Astrocyte (in vitro differentiated cells and primary cell): ENCODE data around the gene SPRED1.

Experiments
- CTCF ChIP-seq: IDR thresholded peaks from 2 replicates; pipeline ENCODE4 v1.5.1; 2011; ENCODE audit warnings: low read depth, mild to moderate bottlenecking, inconsistent platforms, low read length, moderate library complexity; ENCODE audit not compliant: insufficient read depth
- EZH2 ChIP-seq: IDR thresholded peaks from 2 replicates; pipeline ENCODE4 v1.6.1; 2012; ENCODE audit warnings: mild to moderate bottlenecking, low read length, inconsistent platforms; ENCODE audit not compliant: insufficient read depth

DNA sequence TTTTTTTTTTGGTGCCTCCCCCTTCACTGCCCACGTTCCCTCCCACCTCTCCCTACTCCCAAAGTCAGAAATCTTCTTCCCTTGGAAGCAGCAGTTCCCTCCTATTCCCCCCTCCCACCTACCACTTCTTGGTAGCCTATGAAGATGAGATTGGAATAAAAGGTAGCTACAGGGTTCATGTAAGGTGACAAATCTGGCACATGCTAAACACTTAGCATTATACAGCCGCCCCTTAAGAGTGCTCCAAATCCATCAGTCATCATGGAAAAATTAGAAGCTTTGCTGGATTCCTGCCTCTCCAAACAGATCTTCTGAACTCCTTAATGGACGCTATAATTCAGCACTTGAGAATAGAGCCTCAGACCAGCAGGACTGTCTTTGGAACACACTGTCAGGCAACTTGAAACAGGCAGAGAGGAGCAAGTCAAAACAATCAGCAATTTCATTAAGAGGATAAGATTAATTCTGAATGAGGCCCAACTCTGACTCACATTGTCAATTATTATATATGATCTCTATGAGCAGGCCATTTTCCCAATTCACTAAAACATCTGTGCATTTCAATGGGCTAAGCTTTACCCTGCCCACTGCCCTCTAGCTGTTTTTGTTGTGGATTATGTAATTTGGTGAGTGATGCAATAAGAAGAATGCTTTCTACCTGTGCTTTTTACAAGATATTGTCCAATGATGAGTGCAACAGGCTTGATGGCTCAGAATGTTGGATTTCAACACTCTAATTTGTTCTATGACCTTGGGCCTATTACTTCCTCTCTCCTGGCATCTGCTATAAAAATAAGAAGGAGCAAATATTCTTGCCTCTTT, 34.6 kb upstream of the SPRED1 start:
- TF ChIP-seq CTCF (no peak), EZH2 (no peak)
